GM12891 (cell line): ENCODE data around the gene TIGD6.

Source experiments
- PAX5 ChIP-seq: IDR thresholded peaks from 2 replicates; pipeline ENCODE4 v1.6.1; 2011; ENCODE audit warnings: low read length, moderate library complexity, mild to moderate bottlenecking; ENCODE audit not compliant: insufficient read depth, severe bottlenecking
- POLR2A ChIP-seq: IDR thresholded peaks from 2 replicates; pipeline ENCODE4 v1.6.1; 2011; ENCODE audit warnings: low read depth, low read length, control low read depth
- POLR2AphosphoS5 ChIP-seq: IDR thresholded peaks from 2 replicates; pipeline ENCODE4 v1.6.1; 2011; ENCODE audit warnings: low read depth, low read length, control low read depth
- TAF1 ChIP-seq: IDR thresholded peaks from 2 replicates; pipeline ENCODE4 v1.6.1; 2011; ENCODE audit warnings: low read depth, low read length, control low read depth

DNA sequence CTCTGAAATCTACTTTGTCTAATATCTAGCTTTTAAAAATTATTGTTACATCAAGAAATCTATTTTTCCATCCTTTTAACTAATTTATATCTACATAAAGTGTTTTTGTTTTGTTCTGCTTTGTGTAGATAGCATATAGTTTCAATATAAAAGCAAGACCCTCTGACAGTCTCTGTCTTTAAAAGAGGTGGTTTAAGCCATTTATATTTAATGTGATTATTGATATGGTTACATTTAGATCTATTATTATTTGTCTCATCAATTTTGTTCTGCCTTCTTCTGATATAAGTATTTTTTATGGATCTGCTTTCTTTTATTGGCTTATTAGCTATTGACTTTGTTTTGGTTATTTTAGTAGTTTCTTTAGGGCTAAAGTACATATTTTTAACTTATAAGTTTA, 16.1 kb upstream of the TIGD6 start:
- TF ChIP-seq POLR2AphosphoS5 = no peak
- no peak for TF ChIP-seq POLR2A
- TF ChIP-seq PAX5 = no peak
- no peak for TF ChIP-seq TAF1
